Measurements from ENCODE around the gene QRFP.

The QRFP gene

GRCh38 chr9:130933114-130934046 is 36.8 kb upstream of the QRFP start:
- DNase-seq = peak; percentile 65

- no peak for DNase-seq
These were observed 35.9 kb upstream of the QRFP start for GRCh38 chr9:130932255-130933079.

GRCh38 chr9:130931508-130932254 is 35.1 kb upstream of the QRFP start:
- no peak for DNase-seq

- no peak for DNase-seq
These were observed 34.3 kb upstream of the QRFP start for GRCh38 chr9:130930804-130931349.

- no peak for DNase-seq
These were observed 33.7 kb upstream of the QRFP start for GRCh38 chr9:130930132-130930803.

GRCh38 chr9:130929571-130930038 is 33.0 kb upstream of the QRFP start:
- no peak for DNase-seq

- peak; percentile 42 for DNase-seq
These were observed 31.6 kb upstream of the QRFP start for GRCh38 chr9:130927995-130928900.

- no peak for DNase-seq
These were observed 30.7 kb upstream of the QRFP start for GRCh38 chr9:130927338-130927737.

- DNase-seq = no peak
These were observed 28.6 kb upstream of the QRFP start for GRCh38 chr9:130925050-130925678.

- DNase-seq = no peak
These were observed 27.8 kb upstream of the QRFP start for GRCh38 chr9:130924448-130924788.

- no peak for DNase-seq
These were observed 27.2 kb upstream of the QRFP start for GRCh38 chr9:130923611-130924447.

GRCh38 chr9:130922893-130923610 is 26.4 kb upstream of the QRFP start:
- no peak for DNase-seq

- DNase-seq = no peak
These were observed 25.6 kb upstream of the QRFP start for GRCh38 chr9:130921989-130922892.

GRCh38 chr9:130921300-130921988 is 24.8 kb upstream of the QRFP start:
- no peak for DNase-seq

- no peak for DNase-seq
These were observed 24.2 kb upstream of the QRFP start for GRCh38 chr9:130920762-130921299.

GRCh38 chr9:130920233-130920632 is 23.6 kb upstream of the QRFP start:
- DNase-seq = no peak

Measured in fibroblast of skin of scalp (primary cell).